Stimulated activated CD8-positive, alpha-beta memory T cell treated with anti-CD3 and anti-CD28 coated beads, Interleukin-15, amount 100 ng/mL, for 1 hour (primary cell): ENCODE data around the gene FURIN.
"Not testable (repeated sequence)": the region's sequence is repeated elsewhere in the genome, so short reads cannot be mapped to it uniquely, and the experiment has no call there.

Experiments
- DNase-seq: peaks from one replicate; pipeline ENCODE4 v3.0.0-alpha.2; 2020; ENCODE audit warnings: low read depth

The FURIN gene

GRCh38 chr15:90868261-90868689, at the start of gene FURIN:
Gene FURIN (plus strand): TSS chr15:90868588. CDS start chr15:90875741, 7,153 bp downstream.
- DNase-seq = no peak

DNA sequence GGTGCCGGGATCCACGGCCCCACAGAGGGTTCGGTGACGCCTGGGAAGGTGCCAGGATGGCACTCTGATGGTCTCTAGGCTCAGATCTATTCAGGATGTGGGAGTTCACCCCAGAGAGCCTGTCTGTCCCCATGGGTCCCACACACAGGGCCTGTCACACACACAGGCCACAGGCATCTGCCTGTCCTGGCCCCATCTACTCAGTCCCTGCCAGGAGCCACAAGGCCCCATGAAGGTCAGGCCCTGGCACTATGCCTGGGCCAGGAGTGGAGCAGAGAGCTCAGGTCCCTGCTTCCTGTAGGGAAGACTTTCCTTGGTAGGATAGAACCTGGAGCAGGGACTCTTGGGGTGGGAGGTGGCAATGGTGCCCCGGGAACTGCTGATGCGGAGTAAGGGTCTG, 49.0 kb upstream of the FURIN start:
- DNase-seq = no peak

GRCh38 chr15:90819850-90820249, 48.5 kb upstream of the FURIN start:
- no peak for DNase-seq

DNA sequence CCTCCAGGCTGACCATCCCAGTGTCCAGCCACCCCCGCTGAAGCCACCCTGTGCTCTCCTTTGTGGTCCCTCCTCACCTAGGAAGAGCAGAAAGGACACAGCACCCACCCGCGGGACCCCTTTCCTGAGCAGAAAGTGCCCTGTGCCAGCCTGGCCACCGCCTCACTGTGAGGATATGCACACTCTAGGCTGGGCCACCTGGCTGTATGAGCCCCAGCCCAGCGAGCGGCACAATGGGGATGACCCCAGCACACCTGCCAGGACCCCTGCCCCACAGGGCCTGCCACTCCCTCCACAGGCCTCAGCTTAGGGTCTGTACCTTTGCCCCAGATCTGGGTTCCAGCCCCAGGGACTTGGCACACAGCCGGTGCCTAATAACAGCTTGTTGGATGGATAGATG, 47.9 kb upstream of the FURIN start:
- no peak for DNase-seq

DNA sequence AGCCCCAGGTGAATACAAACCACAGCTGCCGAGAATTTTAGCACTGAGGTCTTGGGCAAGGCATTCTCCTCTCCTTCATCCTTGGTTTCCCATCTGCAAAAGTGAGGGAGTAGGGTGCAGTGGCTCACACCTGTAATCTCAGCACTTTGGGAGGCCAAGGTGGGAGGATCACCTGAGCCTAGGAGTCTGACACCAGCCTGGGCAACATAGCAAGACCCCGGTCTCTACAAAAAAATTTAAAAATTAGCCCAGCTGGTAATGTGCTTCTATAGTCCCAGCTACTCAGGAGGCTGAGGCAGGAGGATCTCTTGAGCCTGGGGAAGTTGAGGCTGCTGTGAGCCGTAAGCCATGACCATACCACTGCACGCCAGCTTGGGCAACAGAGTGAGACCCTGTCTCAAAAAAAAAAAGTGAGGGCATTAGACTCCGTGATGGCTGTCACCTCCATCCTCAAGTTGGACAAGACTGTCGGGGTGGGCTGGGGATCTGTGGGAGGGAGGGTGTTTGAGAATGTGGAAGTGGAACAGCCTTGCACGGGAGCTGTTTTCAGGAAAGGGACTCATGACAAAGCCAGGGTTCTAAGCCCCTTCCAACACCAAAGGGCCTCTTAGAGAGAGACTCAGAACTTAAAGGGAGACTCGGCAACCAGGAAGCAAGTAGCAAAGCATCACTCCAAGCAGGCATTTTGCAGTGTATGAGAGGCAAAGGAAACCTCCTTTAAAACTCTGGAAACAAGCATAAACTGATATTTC, 46.0 kb upstream of the FURIN start:
- DNase-seq = no peak

DNA sequence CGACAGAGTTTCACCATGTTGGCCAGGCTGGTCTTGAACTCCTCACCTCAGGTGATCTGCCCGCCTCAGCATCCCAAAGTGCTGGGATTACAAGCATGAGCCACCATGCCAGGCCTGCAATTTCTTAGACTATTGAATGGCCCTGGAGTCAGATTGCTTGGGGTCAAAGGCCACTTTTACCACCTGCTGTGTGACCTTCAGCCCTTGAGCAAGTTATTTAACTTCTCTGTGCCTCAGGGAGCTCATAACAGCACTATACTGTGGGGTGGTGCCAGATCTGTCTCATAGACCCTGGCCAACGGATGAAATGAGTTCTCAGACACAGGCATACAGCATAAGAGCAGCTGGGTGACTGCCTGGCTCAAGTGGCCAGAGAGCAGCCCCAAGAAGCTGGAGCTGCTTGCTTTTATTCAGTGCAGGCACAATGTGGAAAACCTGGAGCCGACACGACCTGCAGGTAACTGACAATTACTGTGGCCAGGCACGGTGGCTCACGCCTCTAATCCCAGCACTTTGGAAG, 44.9 kb upstream of the FURIN start:
- DNase-seq = no peak

DNA sequence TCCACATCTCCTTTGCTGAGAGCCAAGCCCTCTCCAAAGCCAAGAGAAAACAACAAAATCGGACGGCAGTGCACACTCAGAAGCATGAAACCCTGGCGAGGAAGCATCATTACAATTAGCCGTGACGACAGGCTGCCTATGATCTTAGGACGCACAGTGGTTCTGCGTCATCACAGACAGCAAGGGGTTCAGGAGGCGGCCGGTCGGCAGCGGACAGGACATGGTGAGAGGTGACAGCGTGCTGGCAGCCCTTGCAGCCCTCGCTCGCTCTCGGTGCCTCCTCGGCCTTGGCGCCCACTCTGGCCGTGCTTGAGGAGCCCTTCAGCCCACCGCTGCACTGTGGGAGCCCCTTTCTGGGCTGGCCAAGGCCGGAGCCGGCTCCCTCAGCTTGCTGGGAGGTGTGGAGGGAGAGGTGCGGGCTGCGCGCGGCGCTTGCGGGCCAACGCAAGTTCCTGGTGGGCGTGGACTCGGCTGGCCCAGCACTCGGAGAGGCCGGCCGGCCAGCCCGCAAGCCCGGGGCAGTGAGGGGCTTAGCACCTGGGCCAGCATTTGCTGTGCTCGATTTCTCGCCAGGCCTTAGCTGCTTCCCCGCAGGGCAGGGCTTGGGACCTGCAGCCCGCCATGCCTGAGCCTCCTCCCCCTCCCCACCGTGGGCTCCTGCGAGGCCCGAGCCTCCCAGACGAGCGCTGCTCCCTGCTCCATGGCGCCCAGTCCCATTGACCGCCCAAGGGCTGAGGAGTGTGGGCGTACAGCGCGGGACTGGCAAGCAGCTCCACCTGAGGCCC, 43.1 kb upstream of the FURIN start:
- DNase-seq = not testable (repeated sequence)

DNA sequence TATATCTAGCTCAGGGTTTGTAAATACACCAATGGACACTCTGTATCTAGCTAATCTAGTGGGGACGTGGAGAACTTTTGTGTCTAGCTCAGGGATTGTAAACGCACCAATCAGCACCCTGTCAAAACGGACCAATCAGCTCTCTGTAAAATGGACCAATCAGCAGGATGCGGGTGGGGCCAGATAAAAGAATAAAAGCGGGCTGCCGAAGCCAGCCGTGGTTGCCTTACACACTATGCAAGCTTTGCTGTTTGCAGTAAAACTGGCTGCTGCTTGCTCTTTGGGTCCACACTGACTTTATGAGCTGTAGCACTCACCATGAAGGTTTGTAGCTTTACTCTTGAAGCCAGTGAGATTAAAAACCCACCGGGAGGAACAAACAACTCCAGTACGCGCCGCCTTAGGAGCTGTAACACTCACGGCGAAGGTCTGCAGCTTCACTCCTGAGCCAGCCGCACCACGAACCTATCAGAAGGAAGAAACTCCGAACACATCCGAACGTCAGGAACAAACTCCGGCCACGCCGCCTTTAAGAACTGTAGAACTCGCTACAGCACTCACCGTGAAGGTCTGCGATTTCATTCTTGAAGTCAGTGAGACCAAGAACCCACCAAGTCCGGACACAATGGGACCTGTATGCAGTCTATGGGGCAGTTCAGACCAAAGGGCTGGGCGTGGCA, 42.0 kb upstream of the FURIN start:
- DNase-seq = not testable (repeated sequence)

DNA sequence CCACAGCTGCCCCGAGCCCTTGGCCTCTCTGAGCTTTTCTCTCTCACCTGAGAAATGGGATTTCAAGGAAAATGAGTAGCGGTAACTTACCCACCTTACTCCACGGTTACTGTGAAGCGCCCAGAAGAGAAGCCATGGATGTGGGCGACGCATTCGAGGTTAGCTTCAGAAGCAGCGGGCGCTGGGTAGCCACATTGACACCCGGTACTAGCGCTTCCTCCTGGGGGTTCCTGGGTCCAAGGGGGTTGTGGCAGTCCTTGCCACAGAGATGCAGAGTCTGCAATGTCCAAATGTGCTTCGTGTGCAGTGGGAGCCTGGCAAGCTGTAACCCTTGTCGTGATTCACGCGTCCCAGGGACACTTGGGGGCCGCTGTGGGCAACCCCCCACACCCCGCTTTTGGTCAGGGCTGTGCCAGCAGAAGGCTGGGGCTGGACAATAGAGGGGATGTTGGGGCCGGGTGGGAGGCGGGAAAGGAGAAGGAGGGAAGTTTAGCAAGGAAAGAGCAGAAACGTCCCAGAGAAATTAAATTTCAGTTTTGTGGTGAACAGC, 41.4 kb upstream of the FURIN start:
- no peak for DNase-seq

- DNase-seq = no peak
Measured at GRCh38 chr15:90828111-90828510, 40.3 kb upstream of the FURIN start.

GRCh38 chr15:90829126-90829525, 39.3 kb upstream of the FURIN start:
- DNase-seq = no peak

DNA sequence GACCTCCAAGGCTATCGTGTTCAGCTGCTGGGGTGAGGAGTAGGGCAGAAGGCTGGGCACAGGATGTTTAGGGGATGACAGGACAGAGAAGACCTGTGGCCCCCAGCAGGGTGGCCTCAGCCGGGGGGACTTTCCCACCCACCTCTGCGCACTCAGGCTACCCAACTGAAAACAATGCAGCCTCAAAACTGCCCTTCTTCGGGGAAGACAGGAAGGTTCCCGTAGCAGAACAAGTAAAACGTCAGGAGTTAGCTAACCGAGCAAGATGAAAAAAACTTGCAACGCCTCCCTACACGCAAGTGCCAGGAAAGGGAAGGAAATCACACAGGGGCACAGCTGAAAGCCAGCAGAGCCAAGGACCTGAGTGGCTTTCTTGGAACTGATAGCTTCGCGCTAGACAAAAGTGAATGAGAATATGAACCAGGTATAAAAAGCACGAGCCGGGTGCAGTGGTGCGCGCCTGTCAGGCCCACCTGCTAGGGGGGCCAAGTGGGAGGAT, 38.4 kb upstream of the FURIN start:
- no peak for DNase-seq

DNA sequence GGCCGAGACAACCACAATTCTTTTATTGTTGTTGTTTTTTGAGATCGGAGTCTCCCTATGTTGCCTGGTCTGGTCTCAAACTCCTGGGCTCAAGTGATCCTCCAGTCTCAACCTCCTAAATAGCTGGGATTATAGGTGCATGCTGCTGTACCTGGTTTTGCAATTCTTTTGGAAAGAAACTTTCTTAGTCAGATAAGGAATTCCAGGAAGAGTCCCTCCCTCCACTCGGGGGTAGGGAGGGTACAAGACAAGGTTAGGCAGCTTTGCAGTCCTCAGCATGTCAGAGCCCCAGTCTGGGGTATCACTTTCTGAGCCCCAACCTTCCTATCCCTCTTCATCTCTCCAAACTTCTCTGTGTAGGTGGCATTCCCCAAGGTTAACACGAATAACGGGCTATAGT, 33.8 kb upstream of the FURIN start:
- DNase-seq = no peak

GRCh38 chr15:90836296-90836871, 32.0 kb upstream of the FURIN start:
- no peak for DNase-seq

GRCh38 chr15:90837094-90837493, 31.3 kb upstream of the FURIN start:
- DNase-seq = no peak

GRCh38 chr15:90838139-90838538, 30.2 kb upstream of the FURIN start:
- DNase-seq = peak; percentile 80

- DNase-seq = no peak
Measured at GRCh38 chr15:90838544-90838943, 29.8 kb upstream of the FURIN start.

GRCh38 chr15:90839187-90840071, 29.0 kb upstream of the FURIN start:
- DNase-seq = no peak

GRCh38 chr15:90840157-90840855, 28.1 kb upstream of the FURIN start:
- no peak for DNase-seq

- DNase-seq = no peak
Measured at GRCh38 chr15:90840954-90841353, 27.4 kb upstream of the FURIN start.
